GM18526 (cell line): ENCODE results near the gene GNG12.

Source experiments
- POLR2A ChIP-seq: IDR thresholded peaks from 3 replicates; pipeline ENCODE4 v1.6.1; 2011; ENCODE audit not compliant: insufficient read length; ENCODE audit errors: extremely low read depth

Gene GNG12

DNA sequence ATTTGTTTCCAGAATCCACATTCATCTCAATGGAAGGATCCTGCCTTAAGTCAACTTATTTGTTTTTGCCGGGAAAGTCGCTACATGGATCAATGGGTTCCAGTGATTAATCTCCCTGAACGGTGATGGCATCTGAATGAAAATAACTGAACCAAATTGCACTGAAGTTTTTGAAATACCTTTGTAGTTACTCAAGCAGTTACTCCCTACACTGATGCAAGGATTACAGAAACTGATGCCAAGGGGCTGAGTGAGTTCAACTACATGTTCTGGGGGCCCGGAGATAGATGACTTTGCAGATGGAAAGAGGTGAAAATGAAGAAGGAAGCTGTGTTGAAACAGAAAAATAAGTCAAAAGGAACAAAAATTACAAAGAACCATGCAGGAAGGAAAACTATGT is 145.6 kb downstream of the GNG12 start:
- no peak for TF ChIP-seq POLR2A

- TF ChIP-seq POLR2A = no peak
Observed at GRCh38 chr1:67687198-67687545, 146.1 kb downstream of the GNG12 start.

DNA sequence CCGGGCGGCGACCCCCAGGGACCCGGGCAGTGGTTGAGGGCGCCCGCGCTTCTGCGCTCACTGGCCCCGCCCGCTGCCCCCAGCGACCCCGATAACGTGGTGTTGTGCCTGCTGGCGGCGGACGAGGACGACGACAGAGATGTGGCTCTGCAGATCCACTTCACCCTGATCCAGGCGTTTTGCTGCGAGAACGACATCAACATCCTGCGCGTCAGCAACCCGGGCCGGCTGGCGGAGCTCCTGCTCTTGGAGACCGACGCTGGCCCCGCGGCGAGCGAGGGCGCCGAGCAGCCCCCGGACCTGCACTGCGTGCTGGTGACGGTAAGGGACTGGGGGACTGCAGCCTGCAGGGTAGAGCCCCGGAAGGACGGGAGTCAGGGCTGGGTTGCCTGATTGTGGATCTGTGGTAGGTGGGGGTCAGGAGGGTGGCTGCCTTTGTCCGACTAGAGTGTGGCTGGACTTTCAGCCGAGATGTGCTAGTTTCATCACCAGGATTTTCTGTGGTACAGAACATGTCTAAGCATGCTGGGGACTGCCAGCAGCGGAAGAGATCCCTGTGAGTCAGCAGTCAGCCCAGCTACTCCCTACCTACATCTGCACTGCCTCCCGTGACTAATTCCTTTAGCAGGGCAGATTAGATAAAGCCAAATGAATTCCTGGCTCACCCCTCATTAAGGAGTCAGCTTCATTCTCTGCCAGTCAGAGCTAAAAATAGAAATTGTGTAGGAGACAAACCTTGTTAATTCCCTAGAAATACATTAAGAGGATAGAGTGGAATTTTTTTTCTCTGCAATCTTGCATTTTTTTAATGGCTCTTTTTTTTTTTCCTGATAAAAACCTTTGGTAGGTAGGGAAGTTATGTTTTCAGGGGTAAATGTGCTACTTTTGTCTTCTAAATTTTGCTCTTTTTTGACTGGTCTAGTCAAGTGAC is 146.7 kb downstream of the GNG12 start:
- TF ChIP-seq POLR2A = peak; percentile 45

DNA sequence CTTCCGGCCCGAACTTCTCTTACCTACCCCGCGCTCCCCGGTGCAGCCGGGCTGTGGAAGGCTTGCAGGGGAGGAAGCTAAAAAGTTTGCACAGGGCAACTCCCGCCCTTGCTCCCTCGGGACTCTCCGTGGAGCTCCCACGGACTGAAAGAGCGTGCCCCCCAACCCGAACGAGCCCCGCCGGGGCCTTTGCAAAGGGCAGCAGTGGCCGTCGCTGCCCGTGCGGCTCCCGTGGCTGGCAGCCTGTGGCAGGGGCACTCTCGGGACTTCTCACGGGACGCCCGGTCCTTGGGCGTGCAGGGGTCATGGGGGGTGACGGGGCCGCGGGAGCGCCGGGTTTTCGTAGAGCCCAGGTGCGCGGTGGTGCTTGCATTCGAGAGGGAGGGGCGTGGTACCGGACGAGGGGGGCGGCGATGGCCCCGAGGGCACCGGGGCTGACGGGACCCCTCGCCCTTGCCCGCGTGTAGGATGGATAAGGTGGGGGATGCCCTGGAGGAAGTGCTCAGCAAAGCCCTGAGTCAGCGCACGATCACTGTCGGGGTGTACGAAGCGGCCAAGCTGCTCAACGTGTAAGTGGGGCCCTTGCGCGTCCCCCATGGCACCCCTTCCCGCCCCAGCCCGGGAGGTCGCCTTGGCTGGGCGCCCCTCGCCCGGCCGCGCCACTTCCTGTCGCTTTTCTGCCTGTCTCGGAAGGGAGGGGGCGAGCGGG is 147.6 kb downstream of the GNG12 start:
- no peak for TF ChIP-seq POLR2A

DNA sequence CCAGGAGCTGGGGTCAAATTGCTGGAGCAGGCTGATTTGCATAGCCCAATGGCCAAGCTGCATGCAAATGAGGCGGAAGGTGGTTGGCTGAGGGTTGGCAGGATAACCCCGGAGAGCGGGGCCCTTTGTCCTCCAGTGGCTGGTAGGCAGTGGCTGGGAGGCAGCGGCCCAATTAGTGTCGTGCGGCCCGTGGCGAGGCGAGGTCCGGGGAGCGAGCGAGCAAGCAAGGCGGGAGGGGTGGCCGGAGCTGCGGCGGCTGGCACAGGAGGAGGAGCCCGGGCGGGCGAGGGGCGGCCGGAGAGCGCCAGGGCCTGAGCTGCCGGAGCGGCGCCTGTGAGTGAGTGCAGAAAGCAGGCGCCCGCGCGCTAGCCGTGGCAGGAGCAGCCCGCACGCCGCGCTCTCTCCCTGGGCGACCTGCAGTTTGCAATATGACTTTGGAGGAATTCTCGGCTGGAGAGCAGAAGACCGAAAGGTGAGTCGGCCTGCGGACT is 148.2 kb downstream of the GNG12 start, which contains the start of gene GADD45A:
Gene GADD45A, plus strand, starts transcription at position 135 of the 491 bp plus-strand sequence. Its CDS starts 294 bp downstream, at position 429.
- peak; percentile 100 for TF ChIP-seq POLR2A

DNA sequence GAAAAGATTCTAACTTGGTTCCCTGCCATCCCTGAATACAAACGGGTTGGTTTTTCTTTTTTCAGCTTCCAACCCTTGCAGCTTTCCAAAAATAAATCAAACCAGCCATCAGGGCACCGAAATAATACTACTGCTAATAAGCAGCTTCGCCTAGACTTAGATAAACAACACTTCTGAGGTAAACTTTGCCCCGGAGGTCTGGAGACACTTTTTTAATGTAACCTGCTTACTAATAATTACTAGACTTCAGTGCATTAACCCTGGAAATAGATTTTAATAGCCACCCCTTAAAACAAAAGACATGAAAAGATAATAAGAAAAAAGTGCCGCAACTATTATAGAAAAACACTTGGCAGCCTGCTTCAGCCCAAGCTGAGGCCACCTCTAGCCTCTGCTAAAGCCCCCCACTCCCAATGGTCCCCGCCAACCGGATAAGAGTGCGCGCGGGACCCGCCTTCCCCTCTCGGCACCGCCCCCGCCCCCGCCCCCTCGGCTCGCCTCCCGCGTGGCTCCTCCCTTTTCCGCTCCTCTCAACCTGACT is 148.7 kb downstream of the GNG12 start:
- TF ChIP-seq POLR2A = no peak

DNA sequence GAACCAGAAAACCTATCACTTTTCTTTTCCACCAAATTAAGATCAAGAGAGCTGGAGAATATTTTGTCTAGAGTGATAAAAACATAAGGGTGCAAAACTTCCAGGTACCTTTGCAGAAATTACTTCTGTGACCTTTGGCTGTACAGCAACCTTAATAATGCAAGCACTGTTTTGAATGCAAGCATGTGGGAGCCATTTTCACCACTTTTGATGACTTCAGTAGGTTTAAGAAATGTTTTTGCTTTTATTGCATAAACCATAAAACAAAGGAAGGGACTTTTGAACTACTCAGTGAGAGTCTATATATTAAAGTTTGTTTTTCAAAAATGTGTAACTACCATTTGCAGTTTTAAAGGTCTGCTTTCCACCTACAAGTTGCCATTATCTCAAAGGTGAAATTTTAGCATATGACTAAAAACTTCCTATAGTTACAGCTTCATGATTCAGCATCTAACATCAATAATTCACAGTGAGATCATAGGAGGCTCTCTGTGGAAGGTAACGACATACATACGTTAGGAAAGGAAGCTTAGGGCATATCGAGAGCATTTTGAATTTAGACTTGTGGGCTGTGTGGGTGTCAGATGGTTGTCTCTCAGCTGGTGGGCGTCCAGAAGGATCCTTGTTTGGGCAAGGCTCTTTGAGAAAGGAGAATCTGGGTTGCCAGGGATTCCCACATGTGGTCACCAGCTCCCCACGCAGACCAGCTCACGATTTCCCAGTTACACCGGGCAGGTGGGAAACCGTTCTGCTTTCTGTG is 149.3 kb downstream of the GNG12 start:
- no peak for TF ChIP-seq POLR2A

GRCh38 chr1:67683316-67683715 is 150.0 kb downstream of the GNG12 start:
- TF ChIP-seq POLR2A = no peak

- no peak for TF ChIP-seq POLR2A
Observed at GRCh38 chr1:67682659-67683197, 150.5 kb downstream of the GNG12 start.

- no peak for TF ChIP-seq POLR2A
Observed at GRCh38 chr1:67680486-67680885, 152.8 kb downstream of the GNG12 start.

- TF ChIP-seq POLR2A = no peak
Observed at GRCh38 chr1:67679691-67680090, 153.6 kb downstream of the GNG12 start.

GRCh38 chr1:67677930-67678329 is 155.3 kb downstream of the GNG12 start:
- TF ChIP-seq POLR2A = no peak

DNA sequence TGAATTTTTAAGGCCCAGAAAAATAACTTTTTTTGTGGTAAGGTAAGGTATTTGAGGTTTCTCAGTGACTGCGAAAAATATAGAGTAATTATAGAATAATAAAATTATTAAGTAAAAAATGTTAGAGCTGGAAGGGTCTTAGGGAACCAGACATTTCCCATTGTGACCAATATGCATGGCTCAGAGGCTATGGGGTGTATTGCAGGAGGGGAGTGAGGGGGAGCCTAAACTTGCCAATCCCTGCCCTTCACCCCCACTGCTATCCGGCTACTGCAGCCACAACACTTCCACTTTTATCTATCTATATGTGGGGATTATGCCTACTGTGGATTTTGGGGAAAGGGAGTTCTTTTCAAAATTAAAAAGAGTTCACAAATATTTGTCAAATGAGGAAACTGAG is 155.9 kb downstream of the GNG12 start:
- TF ChIP-seq POLR2A = no peak

DNA sequence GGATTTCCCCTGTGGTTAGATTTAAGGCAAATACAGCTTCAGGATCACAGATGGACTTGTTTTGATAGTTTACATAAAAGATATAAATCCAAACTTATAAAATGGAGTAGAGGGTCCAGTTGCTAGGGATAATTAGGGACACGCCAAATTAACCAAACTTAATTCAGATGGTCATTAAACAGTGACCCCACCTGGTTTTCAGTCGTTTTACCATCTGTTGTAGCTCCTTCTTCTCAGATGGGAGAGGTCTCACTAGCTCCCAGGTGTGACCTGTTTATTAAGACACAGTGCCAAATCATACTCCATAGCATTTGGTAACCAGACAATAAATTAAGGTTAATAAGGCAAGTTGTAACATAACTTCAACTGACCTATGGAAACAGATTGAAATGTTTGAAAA is 156.3 kb downstream of the GNG12 start:
- TF ChIP-seq POLR2A = no peak

GRCh38 chr1:67676287-67676686 is 157.0 kb downstream of the GNG12 start:
- no peak for TF ChIP-seq POLR2A

DNA sequence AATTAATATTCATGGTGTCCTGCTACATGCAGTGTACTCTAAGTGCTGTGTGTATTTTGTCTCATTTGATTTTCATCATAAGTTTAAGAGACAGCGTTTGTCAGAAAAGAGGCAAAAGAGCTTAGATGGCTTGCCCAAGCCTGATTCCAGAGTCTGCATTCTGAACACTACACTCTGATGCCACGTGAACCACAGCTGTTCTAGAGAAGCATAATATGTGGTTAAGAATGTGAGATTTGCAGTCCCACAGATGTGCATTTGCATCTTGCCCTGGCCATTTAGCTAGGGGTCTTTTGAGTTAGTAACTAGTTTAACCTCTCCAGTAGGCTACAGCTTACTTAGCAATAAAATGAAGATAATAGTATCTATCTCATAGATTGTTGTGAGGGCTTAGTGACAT is 157.5 kb downstream of the GNG12 start:
- TF ChIP-seq POLR2A = no peak
